Smooth muscle cell (in vitro differentiated cells): Measurements from ENCODE around the gene ZBTB40. TPM values are rescaled to one million over a fixed set of nuclear protein-coding genes. Genes with fewer than 3 reads are reported as not detected.

Experiments used
- DNase-seq: peaks from one replicate; lab custom pipeline; 2025; ENCODE audit not compliant: unreplicated experiment; lab: John Stamatoyannopoulos, UW
- H2AFZ ChIP-seq: fragments of 200-600 bp; sonication (generic); 2 replicates; pipeline ENCODE4 v1.6.0; 2016; ENCODE audit warnings: antibody characterized with exemption, low read depth, mild to moderate bottlenecking
- H3F3A ChIP-seq: fragments of 200-600 bp; sonication (generic); 2 replicates; pipeline ENCODE4 v1.6.0; 2017; ENCODE audit warnings: antibody characterized with exemption, low read depth
- H3K27ac ChIP-seq: fragments of 200-600 bp; sonication (generic); 2 replicates; pipeline ENCODE4 v1.5.1; 2016; ENCODE audit warnings: low read depth, mild to moderate bottlenecking
- H3K27me3 ChIP-seq: fragments of 200-600 bp; sonication (generic); 2 replicates; pipeline ENCODE4 v1.6.1; 2016; ENCODE audit warnings: low read depth, mild to moderate bottlenecking
- H3K36me3 ChIP-seq: fragments of 200-600 bp; sonication (generic); 2 replicates; pipeline ENCODE4 v1.5.1; 2016; ENCODE audit warnings: low read depth
- H3K4me1 ChIP-seq: fragments of 200-600 bp; sonication (generic); 2 replicates; pipeline ENCODE4 v1.5.1; 2016; ENCODE audit warnings: low read depth
- H3K4me2 ChIP-seq: fragments of 200-600 bp; sonication (generic); 2 replicates; pipeline ENCODE4 v1.6.0; 2016; ENCODE audit warnings: mild to moderate bottlenecking
- H3K4me3 ChIP-seq: fragments of 200-600 bp; sonication (generic); 2 replicates; pipeline ENCODE4 v1.5.1; 2016; ENCODE audit warnings: mild to moderate bottlenecking
- H3K79me2 ChIP-seq: fragments of 200-600 bp; sonication (generic); 2 replicates; pipeline ENCODE4 v1.6.0; 2016; ENCODE audit warnings: low read depth, mild to moderate bottlenecking
- H3K9ac ChIP-seq: fragments of 200-600 bp; sonication (generic); 2 replicates; pipeline ENCODE4 v1.6.0; 2016; ENCODE audit warnings: low read depth
- H3K9me3 ChIP-seq: fragments of 200-600 bp; sonication (generic); replicated peaks from 2 replicates; pipeline ENCODE4 v1.5.1; 2016; ENCODE audit warnings: low read depth
- H4K20me1 ChIP-seq: fragments of 200-600 bp; sonication (generic); 2 replicates; pipeline ENCODE4 v1.6.0; 2016; ENCODE audit warnings: low read depth
- CTCF ChIP-seq: fragments of 200-600 bp; sonication (generic); IDR thresholded peaks from 2 replicates; pipeline ENCODE4 v1.5.1; 2017; ENCODE audit warnings: borderline replicate concordance, mild to moderate bottlenecking, antibody characterized with exemption; ENCODE audit not compliant: insufficient read depth, poor library complexity, severe bottlenecking
- WGBS: methylation state at CpG from one replicate; pipeline ENCODE4 v1.1.7; 2016; ENCODE audit warnings: low lambda C conversion rate; 5-methylcytosine and 5-hydroxymethylcytosine counted together
- polyA plus RNA-seq: library from polyadenylated mRNA; unstranded; fragments of >200 nt; fragmentation: Nextera tagmentation; extraction: Ambion mirVana; gene quantifications from 2 replicates; pipeline ENCODE4 v1.2.1, GENCODE V29; 2016
- total RNA-seq: library from RNA; depleted of rRNA; stranded (reverse); fragments of >200 nt; gene quantifications from 2 replicates; pipeline ENCODE4 v1.2.3, GENCODE V29; 2014

The ZBTB40 gene
- total and polyA plus RNA-seq, 2 experiments from 2014 or later = 4.1 to 14.6 TPM

- H3K36me3 ChIP-seq = no peaks in the 10 kb centered on the region
- no peak overlapping the region for H3K27ac ChIP-seq
- TF ChIP-seq CTCF = no peak
- no peak overlapping the region for H3K4me3 ChIP-seq
- H3K4me1 ChIP-seq = no peaks in the 10 kb centered on the region
- H2AFZ ChIP-seq = no peak overlapping the region
- H3K27me3 ChIP-seq = no peaks in the 10 kb centered on the region
- H3K79me2 ChIP-seq = no peaks in the 10 kb centered on the region
- H4K20me1 ChIP-seq = no peaks in the 10 kb centered on the region
- H3K9me3 ChIP-seq = no peaks in the 10 kb centered on the region
- 93% methylated on average over 12 of the region's 12 CpGs for WGBS
- no peak overlapping the region for H3K4me2 ChIP-seq
- DNase-seq = no peak
- no peaks in the 10 kb centered on the region for H3F3A ChIP-seq
- no peak overlapping the region for H3K9ac ChIP-seq
These were observed 34.2 kb upstream of the ZBTB40 start for GRCh38 chr1:22417466-22417865.

- no peak for TF ChIP-seq CTCF
- H3K4me2 ChIP-seq = no peak overlapping the region
- no peak overlapping the region for H3K9ac ChIP-seq
- 63% methylated on average over 4 of the region's 4 CpGs for WGBS
- H2AFZ ChIP-seq = no peak overlapping the region
- H3K27me3 ChIP-seq = no peaks in the 10 kb centered on the region
- DNase-seq = no peak
- no peaks in the 10 kb centered on the region for H3K79me2 ChIP-seq
- no peaks in the 10 kb centered on the region for H4K20me1 ChIP-seq
- no peak overlapping the region for H3K4me3 ChIP-seq
- H3K9me3 ChIP-seq = no peaks in the 10 kb centered on the region
- no peaks in the 10 kb centered on the region for H3F3A ChIP-seq
- no peaks in the 10 kb centered on the region for H3K4me1 ChIP-seq
- H3K36me3 ChIP-seq = no peaks in the 10 kb centered on the region
- H3K27ac ChIP-seq = no peak overlapping the region
These were observed 33.3 kb upstream of the ZBTB40 start for GRCh38 chr1:22418312-22418711.

- DNase-seq = no peak
- Histone ChIP-seq H3K4me3 (no peak overlapping the region), H2AFZ (no peak overlapping the region), H3K27me3 (no peaks in the 10 kb centered on the region), H3K4me1 (no peaks in the 10 kb centered on the region), H3K36me3 (no peaks in the 10 kb centered on the region), H3K9me3 (no peaks in the 10 kb centered on the region), H3K27ac (no peak overlapping the region), H3K9ac (no peak overlapping the region), H3K4me2 (no peak overlapping the region), H3F3A (no peaks in the 10 kb centered on the region), H4K20me1 (no peaks in the 10 kb centered on the region), H3K79me2 (no peaks in the 10 kb centered on the region)
- TF ChIP-seq CTCF = no peak
- 0% methylated on average over 2 of the region's 2 CpGs for WGBS
These were observed 32.7 kb upstream of the ZBTB40 start for GRCh38 chr1:22418933-22419382.

- peak; percentile 82 for TF ChIP-seq CTCF
These were observed 31.1 kb upstream of the ZBTB40 start for GRCh38 chr1:22420455-22421053.

More at GRCh38 chr1:22420455-22421053, 31.1 kb upstream of the ZBTB40 start:
- Histone ChIP-seq H4K20me1 (no peaks in the 10 kb centered on the region), H3K27me3 (no peaks in the 10 kb centered on the region), H3K27ac (no peak overlapping the region), H3K36me3 (no peaks in the 10 kb centered on the region), H3K9ac (no peak overlapping the region), H3K4me2 (no peak overlapping the region), H3F3A (no peaks in the 10 kb centered on the region), H3K4me3 (no peak overlapping the region), H3K79me2 (no peaks in the 10 kb centered on the region), H2AFZ (no peak overlapping the region), H3K4me1 (no peaks in the 10 kb centered on the region), H3K9me3 (no peaks in the 10 kb centered on the region)
- 57% methylated on average over 15 of the region's 15 CpGs for WGBS
- DNase-seq = peak; percentile 31
